Epithelial cell of proximal tubule (primary cell): Measurements from ENCODE around the gene MYO18A. TPM values are rescaled to one million over a fixed set of nuclear protein-coding genes. Genes with fewer than 3 reads are reported as not detected.
A peak's percentile ranks its signal among the peaks of the same experiment; 100 is the strongest.

Experiments used
- DNase-seq: peaks from one replicate; pipeline ENCODE4 v3.0.0-alpha.2; 2011; ENCODE audit warnings: low read depth
- H3K4me3 ChIP-seq: 2 replicates; pipeline ENCODE4 v1.5.1; 2011; ENCODE audit warnings: low read depth, mild to moderate bottlenecking, low read length
- total RNA-seq: library from RNA; depleted of rRNA; stranded (reverse); fragments of >200 nt; gene quantifications from 2 replicates; pipeline ENCODE4 v1.2.3, GENCODE V29; 2015
- TF ChIP-seq, protein P1 (sequence below): conservative IDR thresholded peaks from 2 replicates; pipeline ENCODE4 v1.5.1; 2012; ENCODE audit warnings: low read depth, mild to moderate bottlenecking, low read length

MYO18A gene
- total RNA-seq, 1 donor from 2014 or later, result 34.2 TPM

DNA sequence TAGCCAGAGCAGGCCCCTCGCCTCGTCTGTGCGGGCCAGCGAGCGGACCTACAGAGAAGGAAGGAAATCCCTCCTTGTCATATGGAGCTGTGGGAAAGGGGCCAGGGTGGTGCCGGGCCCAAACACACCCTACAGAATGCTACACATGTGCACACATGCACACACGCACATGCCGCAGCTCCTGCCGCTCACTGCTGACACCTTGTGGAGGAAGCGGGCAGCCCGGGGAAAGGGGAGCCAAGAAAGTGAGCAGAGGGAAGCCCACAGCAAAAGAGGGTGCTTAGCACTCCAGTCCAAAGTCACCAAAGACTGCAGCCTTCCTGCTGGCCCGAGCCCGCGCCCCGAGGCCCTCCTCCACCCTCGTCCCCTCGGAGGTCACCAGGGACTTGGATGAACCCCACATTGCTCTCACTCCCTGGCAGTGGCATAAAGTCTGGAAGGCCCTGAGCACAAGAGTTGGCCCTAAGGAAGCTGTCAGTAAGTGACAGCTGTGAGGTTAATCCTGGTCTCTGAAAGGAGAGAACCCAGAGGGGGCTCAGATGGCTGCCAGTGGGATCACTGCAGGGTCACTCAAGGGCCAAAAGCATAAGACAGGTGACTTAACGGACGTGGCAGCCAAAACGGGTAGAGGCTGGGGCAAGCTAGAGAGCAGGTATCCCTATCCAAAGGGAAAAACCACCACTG lies 68.2 kb downstream of the MYO18A start:
- no peak overlapping the region for H3K4me3 ChIP-seq
- no peak for DNase-seq
- TF ChIP-seq, protein P1, sequence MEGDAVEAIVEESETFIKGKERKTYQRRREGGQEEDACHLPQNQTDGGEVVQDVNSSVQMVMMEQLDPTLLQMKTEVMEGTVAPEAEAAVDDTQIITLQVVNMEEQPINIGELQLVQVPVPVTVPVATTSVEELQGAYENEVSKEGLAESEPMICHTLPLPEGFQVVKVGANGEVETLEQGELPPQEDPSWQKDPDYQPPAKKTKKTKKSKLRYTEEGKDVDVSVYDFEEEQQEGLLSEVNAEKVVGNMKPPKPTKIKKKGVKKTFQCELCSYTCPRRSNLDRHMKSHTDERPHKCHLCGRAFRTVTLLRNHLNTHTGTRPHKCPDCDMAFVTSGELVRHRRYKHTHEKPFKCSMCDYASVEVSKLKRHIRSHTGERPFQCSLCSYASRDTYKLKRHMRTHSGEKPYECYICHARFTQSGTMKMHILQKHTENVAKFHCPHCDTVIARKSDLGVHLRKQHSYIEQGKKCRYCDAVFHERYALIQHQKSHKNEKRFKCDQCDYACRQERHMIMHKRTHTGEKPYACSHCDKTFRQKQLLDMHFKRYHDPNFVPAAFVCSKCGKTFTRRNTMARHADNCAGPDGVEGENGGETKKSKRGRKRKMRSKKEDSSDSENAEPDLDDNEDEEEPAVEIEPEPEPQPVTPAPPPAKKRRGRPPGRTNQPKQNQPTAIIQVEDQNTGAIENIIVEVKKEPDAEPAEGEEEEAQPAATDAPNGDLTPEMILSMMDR, result peak; percentile 95

DNA sequence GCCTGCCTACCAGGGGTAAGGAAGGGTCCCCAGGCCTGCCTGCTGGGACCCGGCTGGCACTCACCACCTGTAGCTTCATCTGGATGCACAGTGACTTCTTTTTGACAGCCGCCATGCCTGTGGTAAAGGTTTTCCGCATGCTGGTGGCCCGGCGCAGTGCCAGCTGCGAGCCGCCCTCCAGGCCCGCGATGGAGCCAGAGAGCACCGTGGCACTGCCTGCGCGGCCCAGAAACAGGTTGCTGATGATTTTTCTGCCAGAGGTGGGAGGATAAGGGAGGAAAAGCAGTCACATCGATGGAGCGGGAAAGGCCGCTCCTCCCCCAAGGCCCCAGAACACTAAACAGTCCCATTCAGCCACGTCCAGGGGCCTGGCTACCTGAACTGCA lies 69.8 kb downstream of the MYO18A start:
- TF ChIP-seq, protein P1, result no peak
- no peak for DNase-seq
- H3K4me3 ChIP-seq, result no peak overlapping the region

DNA sequence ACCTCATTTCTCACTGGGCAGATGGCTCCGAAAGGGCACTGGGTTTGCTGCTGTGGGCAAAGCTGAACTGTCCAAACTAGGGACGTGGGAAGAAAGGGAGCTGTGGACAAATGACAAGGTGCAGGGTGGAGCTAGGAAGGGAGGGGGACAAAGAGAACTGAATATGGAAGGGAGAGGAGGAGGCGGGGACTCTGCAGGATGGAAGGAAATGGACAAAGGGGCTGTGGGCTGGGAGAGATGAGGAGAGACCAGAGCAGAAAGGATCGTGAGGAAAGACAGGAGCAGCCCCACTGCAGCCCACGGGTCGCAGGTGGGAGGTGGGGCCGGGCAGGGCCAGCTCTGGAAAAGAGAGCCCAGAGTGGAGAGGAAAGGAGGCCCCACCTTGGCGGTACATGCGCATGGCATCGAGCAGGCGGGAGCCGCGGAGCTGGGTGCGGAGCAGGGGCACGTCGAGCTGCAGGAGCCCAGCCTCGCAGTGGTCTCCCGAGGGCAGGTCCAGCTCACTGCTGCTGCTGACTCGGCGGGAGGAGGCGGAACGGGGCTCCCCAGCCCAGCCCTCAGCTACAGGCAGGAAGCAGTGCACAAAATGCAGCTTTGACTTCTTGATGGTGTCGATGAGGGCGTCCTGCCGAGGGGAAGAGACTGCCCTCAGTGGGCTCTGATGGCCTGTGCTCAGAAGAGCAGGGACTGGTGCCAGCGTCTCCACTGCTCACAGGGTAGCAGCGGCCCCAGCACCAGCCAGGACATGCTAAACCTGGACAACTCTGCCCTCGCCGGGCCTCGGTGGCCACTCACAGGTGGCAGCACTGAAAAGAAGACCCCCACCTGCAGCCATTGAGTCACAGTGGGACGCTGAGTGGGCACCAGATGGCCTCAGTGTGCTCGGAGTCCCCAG lies 70.5 kb downstream of the MYO18A start:
- TF ChIP-seq, protein P1, result no peak
- H3K4me3 ChIP-seq, result no peak overlapping the region
- no peak for DNase-seq

DNA sequence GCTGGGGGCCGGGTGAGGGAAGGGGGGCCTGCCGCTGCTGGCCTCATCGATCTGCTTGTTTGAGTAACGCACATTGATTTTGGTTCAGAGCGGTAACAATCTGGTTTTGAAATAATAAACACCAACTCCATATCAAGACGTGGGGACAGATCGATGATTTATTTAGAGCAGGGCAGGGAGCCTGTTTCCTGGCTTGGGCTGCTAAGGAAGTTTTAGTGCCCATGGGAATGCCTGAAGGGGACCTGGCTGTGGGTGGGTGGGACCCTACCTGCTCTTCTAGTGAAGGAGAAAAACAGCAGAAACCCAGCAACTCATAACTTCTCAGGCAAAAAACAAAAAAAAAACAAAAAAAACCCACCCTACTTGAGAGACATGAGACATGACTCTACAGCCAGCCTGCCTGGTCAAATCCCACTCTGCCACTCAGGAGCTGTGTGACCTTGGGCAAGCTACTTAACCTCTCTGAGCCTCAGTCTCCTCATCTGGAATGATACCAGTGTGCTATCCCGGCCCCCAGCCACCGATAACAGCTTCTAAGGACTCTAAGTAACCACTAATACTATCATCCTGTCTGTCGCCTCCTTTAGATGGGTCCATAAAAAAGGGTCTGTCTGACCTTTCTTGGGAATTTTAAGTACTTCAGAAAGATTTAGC lies 71.2 kb downstream of the MYO18A start:
- TF ChIP-seq, protein P1, result no peak
- H3K4me3 ChIP-seq, result no peak overlapping the region
- no peak for DNase-seq

DNA sequence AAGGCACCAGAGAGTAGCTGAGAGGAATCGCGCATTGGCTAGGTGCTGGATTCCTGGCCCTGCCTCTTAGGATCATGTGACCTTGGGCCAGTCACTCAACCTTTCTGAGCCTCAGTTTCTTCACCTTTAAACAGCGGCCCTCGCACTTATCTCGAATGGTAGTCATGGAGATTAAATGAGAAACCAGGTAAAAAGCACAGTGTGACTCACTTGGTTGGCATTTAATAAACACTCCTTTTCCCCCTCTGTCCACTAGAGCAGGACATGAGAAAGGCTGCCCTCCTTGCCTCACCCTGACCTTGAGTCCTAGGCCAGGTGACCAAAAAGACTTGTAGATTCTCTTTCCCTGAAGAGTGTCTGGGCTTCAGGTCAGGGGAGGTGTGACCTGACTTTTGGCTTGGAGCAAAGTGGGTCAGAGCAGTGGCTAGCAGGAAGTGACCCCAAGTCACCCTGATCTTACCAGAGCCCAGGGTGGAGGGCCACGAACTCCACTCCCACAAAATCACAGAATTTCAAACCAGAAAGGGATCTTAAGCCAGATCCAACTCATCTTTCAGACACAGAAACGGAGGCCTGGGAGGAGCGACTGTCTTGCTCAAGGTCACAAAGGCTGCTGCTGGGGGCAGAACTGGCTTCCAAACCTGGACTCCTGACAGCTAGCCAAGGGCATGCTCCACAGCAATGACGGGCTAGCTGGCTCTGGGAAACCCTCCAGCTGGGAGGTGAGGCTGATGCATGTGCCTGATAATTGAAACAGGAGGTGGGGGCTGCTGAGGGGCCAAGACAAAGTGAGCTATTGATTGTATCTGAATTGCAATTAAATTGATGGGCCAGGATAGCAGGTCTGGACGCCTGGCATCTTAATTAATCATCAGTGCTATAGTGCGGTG lies 72.0 kb downstream of the MYO18A start:
- H3K4me3 ChIP-seq, result no peak overlapping the region
- peak; percentile 74 for DNase-seq
- TF ChIP-seq, protein P1, result peak; percentile 21

DNA sequence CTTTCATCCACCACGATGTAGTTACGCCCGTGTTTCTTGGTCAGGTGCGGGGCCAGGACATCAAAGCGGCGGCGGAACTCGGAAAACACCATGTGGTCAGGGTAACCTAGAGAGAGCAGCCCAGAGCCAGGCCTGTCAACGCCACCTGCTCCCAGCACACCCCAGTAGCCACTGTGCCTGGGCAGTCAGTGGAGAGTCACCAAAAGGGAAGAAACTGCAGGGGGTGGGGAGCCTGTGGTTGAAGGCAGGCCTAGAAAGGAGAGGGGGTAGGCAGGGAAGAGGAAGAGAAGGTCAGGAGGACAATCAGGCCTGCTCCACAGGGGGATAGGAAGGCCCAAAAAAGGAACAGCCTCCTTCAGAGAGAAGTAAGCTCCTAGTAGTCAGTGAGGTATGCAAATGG lies 73.1 kb downstream of the MYO18A start:
- TF ChIP-seq, protein P1, result no peak
- DNase-seq, result no peak
- no peak overlapping the region for H3K4me3 ChIP-seq
